Parathyroid adenoma (tissue), 2 donors: ENCODE measurements around the gene XKR7.

Experiments
- H2AFZ ChIP-seq: fragments of 300-600 bp; sonication (generic); one replicate; pipeline ENCODE4 v1.7.0; 2017; ENCODE audit warnings: antibody characterized with exemption, mild to moderate bottlenecking
- H3K27ac ChIP-seq: fragments of 300-600 bp; sonication (generic); one replicate; pipeline ENCODE4 v1.7.0; 2017
- H3K27me3 ChIP-seq: fragments of 300-600 bp; sonication (generic); one replicate; pipeline ENCODE4 v1.7.0; 2017; ENCODE audit warnings: low read length; ENCODE audit not compliant: control insufficient read depth, insufficient read depth
- H3K36me3 ChIP-seq: fragments of 300-600 bp; sonication (generic); one replicate; pipeline ENCODE4 v1.7.0; 2017; ENCODE audit warnings: low read length; ENCODE audit not compliant: control insufficient read depth, insufficient read depth
- H3K4me1 ChIP-seq: fragments of 300-600 bp; sonication (generic); one replicate; pipeline ENCODE4 v1.7.0; 2017; ENCODE audit warnings: control low read depth
- H3K4me2 ChIP-seq: fragments of 300-600 bp; sonication (generic); one replicate; pipeline ENCODE4 v1.7.0; 2017; ENCODE audit warnings: low read length
- H3K4me3 ChIP-seq: fragments of 300-600 bp; sonication (generic); one replicate; pipeline ENCODE4 v1.7.0; 2017; ENCODE audit warnings: low read depth, low read length
- H3K79me2 ChIP-seq: fragments of 300-600 bp; sonication (generic); one replicate; pipeline ENCODE4 v1.7.0; 2017; ENCODE audit warnings: control low read depth
- H3K9ac ChIP-seq: fragments of 300-600 bp; sonication (generic); one replicate; pipeline ENCODE4 v1.7.0; 2017; ENCODE audit warnings: mild to moderate bottlenecking
- H3K9me3 ChIP-seq: fragments of 300-600 bp; sonication (generic); one replicate; pipeline ENCODE4 v1.7.0; 2017; ENCODE audit warnings: low read length; ENCODE audit not compliant: control insufficient read depth
- CTCF ChIP-seq: fragments of 300-600 bp; sonication (generic); IDR thresholded peaks from one replicate; pipeline ENCODE4 v1.7.0; 2017; ENCODE audit warnings: antibody characterized with exemption, mild to moderate bottlenecking
- donor health status: primary hyperparathyroidism.

The XKR7 gene

GRCh38 chr20:32052778-32053362, 84.9 kb downstream of the XKR7 start:
- Histone ChIP-seq H3K4me1 (no peaks in the 10 kb centered on the region), H3K36me3 (no peaks in the 10 kb centered on the region), H3K79me2 (no peaks in the 10 kb centered on the region), H2AFZ (peak overlapping the region; percentile 84), H3K9ac (no peak overlapping the region), H3K4me3 (no peak overlapping the region), H3K4me2 (no peak overlapping the region), H3K27me3 (peaks cover 17% of the 10 kb centered on the region), H3K27ac (no peak overlapping the region), H3K9me3 (no peaks in the 10 kb centered on the region)
- no peak for TF ChIP-seq CTCF
